ENCODE results near the gene HDAC3.

Gene HDAC3

DNA sequence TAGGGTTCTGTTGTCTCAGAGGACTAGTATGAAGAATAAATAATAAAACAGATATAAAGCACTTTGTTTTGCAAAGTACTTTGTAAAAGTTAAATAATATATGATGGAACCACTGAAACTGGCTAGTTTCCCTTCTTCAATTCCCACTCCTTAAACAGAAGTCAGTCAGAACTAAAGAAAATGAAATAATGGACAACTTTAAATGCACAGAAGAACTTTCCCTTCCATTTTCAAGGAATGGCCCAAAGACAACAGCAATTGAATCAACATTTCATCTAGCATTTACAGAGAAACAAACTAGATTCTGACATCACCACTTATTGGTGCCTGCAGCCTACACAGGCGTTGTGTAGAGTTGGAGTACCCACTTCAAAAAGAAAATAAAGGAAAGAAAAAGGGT is 34.0 kb downstream of the HDAC3 start:
- Histone ChIP-seq H3K9ac (ENCODE audit: low read length in 2 of 2) (no peak overlapping the region), H3K4me3 (ENCODE audit: low read length in 2 of 2) (no peak overlapping the region), H3K4me1 (ENCODE audit: control insufficient read depth, insufficient read depth, low read length) (peaks cover 9% of the 10 kb centered on the region), H3K27me3 (ENCODE audit: control insufficient read depth in 1 of 2, insufficient read depth in 2 of 2, low read length in 2 of 2) (no peaks in the 10 kb centered on the region), H3K27ac (ENCODE audit: low read length) (no peak overlapping the region), H3K36me3 (ENCODE audit: control insufficient read depth in 2 of 2, insufficient read depth in 2 of 2, low read length in 2 of 2) (no peaks in the 10 kb centered on the region), H3K9me3 (ENCODE audit: control insufficient read depth in 2 of 2, low read length in 2 of 2) (no peaks in the 10 kb centered on the region)

DNA sequence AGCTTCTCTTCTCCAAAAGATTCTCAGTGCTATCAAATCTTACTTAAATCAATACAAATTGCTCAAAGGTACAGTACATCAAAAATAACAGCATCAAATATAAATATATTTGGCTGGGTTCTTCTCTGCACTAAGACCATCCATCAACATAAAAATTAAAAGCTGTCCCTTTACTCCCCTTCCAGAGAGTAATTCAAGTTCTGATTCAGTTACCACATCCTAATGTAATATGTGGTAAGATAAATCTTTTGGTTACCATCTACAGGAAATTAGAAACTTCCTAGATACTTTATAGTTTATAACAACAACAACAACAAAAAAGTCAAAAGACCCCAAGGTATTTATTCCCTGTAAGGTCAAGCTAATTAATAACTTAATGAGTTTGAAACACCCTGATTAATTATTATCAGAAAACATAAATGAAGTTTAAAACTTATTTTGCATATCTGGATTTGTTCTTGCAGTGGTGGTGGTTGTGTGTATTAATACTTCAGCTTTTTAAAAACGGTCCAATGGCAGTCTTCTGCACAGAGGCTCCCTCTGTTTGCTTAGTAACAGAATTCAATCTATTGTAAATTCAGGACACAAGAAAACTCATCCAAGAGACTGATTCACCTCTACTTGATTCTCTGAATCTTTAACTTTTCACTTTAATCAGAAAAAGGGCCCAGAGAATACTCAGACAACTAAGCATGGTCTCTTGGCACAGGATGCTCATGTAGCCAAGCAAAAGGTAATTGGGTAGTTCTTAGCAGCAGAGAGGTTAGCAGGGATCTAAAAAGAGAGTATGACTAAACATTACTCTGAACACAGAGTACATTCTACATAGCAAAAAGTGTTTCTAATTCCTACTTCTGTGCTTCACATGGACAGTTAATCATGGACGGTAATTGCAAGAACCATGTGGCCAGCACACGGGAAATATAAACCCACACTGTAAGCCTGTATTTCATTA is 38.0 kb downstream of the HDAC3 start:
- Histone ChIP-seq H3K4me1 (ENCODE audit: control insufficient read depth, insufficient read depth, low read length) (peaks cover 6% of the 10 kb centered on the region), H3K27me3 (ENCODE audit: control insufficient read depth in 1 of 2, insufficient read depth in 2 of 2, low read length in 2 of 2) (no peaks in the 10 kb centered on the region), H3K9ac (ENCODE audit: low read length in 2 of 2) (peak overlapping the region in 1 of 2 donors; percentile 29), H3K9me3 (ENCODE audit: control insufficient read depth in 2 of 2, low read length in 2 of 2) (no peaks in the 10 kb centered on the region), H3K36me3 (ENCODE audit: control insufficient read depth in 2 of 2, insufficient read depth in 2 of 2, low read length in 2 of 2) (no peaks in the 10 kb centered on the region), H3K4me3 (ENCODE audit: low read length in 2 of 2) (no peak overlapping the region), H3K27ac (ENCODE audit: low read length) (peak overlapping the region; percentile 58)

DNA sequence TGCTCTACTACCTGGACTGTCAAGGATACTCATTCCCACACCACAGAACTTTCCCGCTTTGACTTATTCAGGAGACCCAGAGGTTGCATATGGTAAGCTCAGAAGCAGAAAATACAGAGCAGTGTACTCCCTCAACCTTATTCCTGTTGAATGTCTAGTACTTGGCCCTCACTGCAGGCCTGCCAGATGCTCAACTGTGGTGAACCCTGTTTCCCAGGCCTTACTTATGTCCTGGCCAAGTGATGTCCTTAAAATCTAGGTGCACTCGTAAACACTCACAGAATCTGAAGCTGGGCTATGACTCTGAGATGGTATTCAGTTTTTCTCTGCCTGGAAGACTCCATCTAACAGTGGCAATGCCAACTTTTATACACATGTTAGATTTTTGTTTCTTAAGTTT is 38.8 kb downstream of the HDAC3 start:
- no peak overlapping the region for H3K9ac ChIP-seq (ENCODE audit: low read length in 2 of 2)
- no peaks in the 10 kb centered on the region for H3K27me3 ChIP-seq (ENCODE audit: control insufficient read depth in 1 of 2, insufficient read depth in 2 of 2, low read length in 2 of 2)
- H3K36me3 ChIP-seq (ENCODE audit: control insufficient read depth in 2 of 2, insufficient read depth in 2 of 2, low read length in 2 of 2), result no peaks in the 10 kb centered on the region
- no peak overlapping the region for H3K4me3 ChIP-seq (ENCODE audit: low read length in 2 of 2)
- no peak overlapping the region for H3K27ac ChIP-seq (ENCODE audit: low read length)
- H3K9me3 ChIP-seq (ENCODE audit: control insufficient read depth in 2 of 2, low read length in 2 of 2), result no peaks in the 10 kb centered on the region
- H3K4me1 ChIP-seq (ENCODE audit: control insufficient read depth, insufficient read depth, low read length), result peaks cover 6% of the 10 kb centered on the region

GRCh38 chr5:141597394-141597793 is 39.3 kb downstream of the HDAC3 start:
- no peak overlapping the region for H3K9ac ChIP-seq (ENCODE audit: low read length in 2 of 2)
- H3K27ac ChIP-seq (ENCODE audit: low read length), result no peak overlapping the region
- peaks cover 6% of the 10 kb centered on the region for H3K4me1 ChIP-seq (ENCODE audit: control insufficient read depth, insufficient read depth, low read length)
- H3K4me3 ChIP-seq (ENCODE audit: low read length in 2 of 2), result no peak overlapping the region
- H3K27me3 ChIP-seq (ENCODE audit: control insufficient read depth in 1 of 2, insufficient read depth in 2 of 2, low read length in 2 of 2), result no peaks in the 10 kb centered on the region
- H3K36me3 ChIP-seq (ENCODE audit: control insufficient read depth in 2 of 2, insufficient read depth in 2 of 2, low read length in 2 of 2), result no peaks in the 10 kb centered on the region
- H3K9me3 ChIP-seq (ENCODE audit: control insufficient read depth in 2 of 2, low read length in 2 of 2), result no peaks in the 10 kb centered on the region

- Histone ChIP-seq H3K4me1 (ENCODE audit: control insufficient read depth, insufficient read depth, low read length) (peaks cover 6% of the 10 kb centered on the region), H3K36me3 (ENCODE audit: control insufficient read depth in 2 of 2, insufficient read depth in 2 of 2, low read length in 2 of 2) (no peaks in the 10 kb centered on the region), H3K4me3 (ENCODE audit: low read length in 2 of 2) (no peak overlapping the region), H3K27ac (ENCODE audit: low read length) (no peak overlapping the region), H3K27me3 (ENCODE audit: control insufficient read depth in 1 of 2, insufficient read depth in 2 of 2, low read length in 2 of 2) (no peaks in the 10 kb centered on the region), H3K9ac (ENCODE audit: low read length in 2 of 2) (no peak overlapping the region), H3K9me3 (ENCODE audit: control insufficient read depth in 2 of 2, low read length in 2 of 2) (no peaks in the 10 kb centered on the region)
Observed at GRCh38 chr5:141596867-141597266, 39.8 kb downstream of the HDAC3 start.

DNA sequence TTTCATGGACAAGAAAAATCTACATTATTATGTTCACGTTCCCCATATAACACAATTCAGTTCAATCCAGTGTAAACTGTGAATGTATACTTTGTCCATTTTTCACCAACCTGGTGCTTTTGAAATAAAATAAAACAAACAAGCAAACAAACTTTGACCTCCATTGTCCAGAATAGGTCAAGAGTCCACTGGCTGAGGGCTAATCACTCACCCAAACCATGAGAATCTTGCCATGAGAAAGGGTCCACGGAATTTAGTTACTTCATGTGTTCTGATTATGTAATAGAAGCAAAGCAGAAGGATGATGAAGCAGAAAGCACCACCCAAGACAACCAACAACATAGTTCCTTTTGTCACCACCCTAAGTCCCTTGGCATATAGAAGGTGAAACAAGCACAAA is 46.5 kb downstream of the HDAC3 start:
- Histone ChIP-seq H3K9me3 (ENCODE audit: control insufficient read depth in 2 of 2, low read length in 2 of 2) (no peaks in the 10 kb centered on the region), H3K9ac (ENCODE audit: low read length in 2 of 2) (no peak overlapping the region), H3K27ac (ENCODE audit: low read length) (no peak overlapping the region), H3K4me1 (ENCODE audit: control insufficient read depth, insufficient read depth, low read length) (no peaks in the 10 kb centered on the region), H3K36me3 (ENCODE audit: control insufficient read depth in 2 of 2, insufficient read depth in 2 of 2, low read length in 2 of 2) (peaks cover 8% of the 10 kb centered on the region in 2 donors), H3K27me3 (ENCODE audit: control insufficient read depth in 1 of 2, insufficient read depth in 2 of 2, low read length in 2 of 2) (no peaks in the 10 kb centered on the region), H3K4me3 (ENCODE audit: low read length in 2 of 2) (no peak overlapping the region)

- Histone ChIP-seq H3K4me1 (ENCODE audit: control insufficient read depth, insufficient read depth, low read length) (no peaks in the 10 kb centered on the region), H3K27ac (ENCODE audit: low read length) (no peak overlapping the region), H3K9me3 (ENCODE audit: control insufficient read depth in 2 of 2, low read length in 2 of 2) (no peaks in the 10 kb centered on the region), H3K9ac (ENCODE audit: low read length in 2 of 2) (no peak overlapping the region), H3K27me3 (ENCODE audit: control insufficient read depth in 1 of 2, insufficient read depth in 2 of 2, low read length in 2 of 2) (no peaks in the 10 kb centered on the region), H3K36me3 (ENCODE audit: control insufficient read depth in 2 of 2, insufficient read depth in 2 of 2, low read length in 2 of 2) (peaks cover 8 to 24% of the 10 kb centered on the region in 2 donors), H3K4me3 (ENCODE audit: low read length in 2 of 2) (no peak overlapping the region)
Observed at GRCh38 chr5:141586246-141586645, 50.4 kb downstream of the HDAC3 start.

DNA sequence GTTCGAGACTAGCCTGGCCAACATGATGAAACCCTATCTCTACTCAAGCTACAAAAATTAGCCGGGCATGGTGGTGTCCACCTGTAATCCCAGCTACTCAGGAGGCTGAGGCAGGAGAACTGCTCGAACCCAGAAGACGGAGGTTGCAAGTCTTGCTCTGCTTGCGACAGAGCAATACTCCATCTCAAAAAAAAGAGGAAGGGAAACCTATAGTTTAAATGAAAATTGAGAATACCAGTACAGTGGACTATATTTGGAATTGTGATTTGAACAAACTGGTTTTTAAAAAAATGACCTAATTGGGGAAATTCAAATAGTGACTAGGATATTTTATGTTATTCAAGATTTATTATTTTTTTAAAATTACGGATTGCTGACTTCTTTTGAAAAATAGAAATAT is 51.1 kb downstream of the HDAC3 start:
- no peak overlapping the region for H3K27ac ChIP-seq (ENCODE audit: low read length)
- peaks cover 12 to 27% of the 10 kb centered on the region in 2 donors for H3K36me3 ChIP-seq (ENCODE audit: control insufficient read depth in 2 of 2, insufficient read depth in 2 of 2, low read length in 2 of 2)
- no peaks in the 10 kb centered on the region for H3K27me3 ChIP-seq (ENCODE audit: control insufficient read depth in 1 of 2, insufficient read depth in 2 of 2, low read length in 2 of 2)
- H3K9me3 ChIP-seq (ENCODE audit: control insufficient read depth in 2 of 2, low read length in 2 of 2), result no peaks in the 10 kb centered on the region
- H3K4me1 ChIP-seq (ENCODE audit: control insufficient read depth, insufficient read depth, low read length), result no peaks in the 10 kb centered on the region
- H3K4me3 ChIP-seq (ENCODE audit: low read length in 2 of 2), result no peak overlapping the region
- no peak overlapping the region for H3K9ac ChIP-seq (ENCODE audit: low read length in 2 of 2)

DNA sequence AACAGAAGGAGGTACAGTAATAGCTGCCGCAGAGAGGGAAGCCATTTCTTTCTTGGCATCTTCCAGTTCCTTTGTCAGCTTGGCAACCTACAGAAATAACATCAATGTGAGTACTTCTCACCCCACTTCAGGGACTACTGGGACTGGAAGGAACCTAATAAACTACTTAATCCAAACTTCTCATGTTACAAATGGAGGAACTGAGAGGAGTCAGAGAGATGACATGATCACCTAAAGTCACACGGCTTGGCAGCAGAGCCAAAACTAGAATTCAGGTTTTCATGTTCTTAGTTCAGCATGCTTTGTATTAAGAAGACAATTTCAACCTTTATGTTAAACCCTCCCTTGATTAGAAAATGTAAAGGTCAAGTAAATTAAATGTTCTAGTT is 62.5 kb downstream of the HDAC3 start:
- Histone ChIP-seq H3K9ac (ENCODE audit: low read length in 2 of 2) (no peak overlapping the region), H3K9me3 (ENCODE audit: control insufficient read depth in 2 of 2, low read length in 2 of 2) (no peaks in the 10 kb centered on the region), H3K36me3 (ENCODE audit: control insufficient read depth in 2 of 2, insufficient read depth in 2 of 2, low read length in 2 of 2) (peaks cover 27 to 39% of the 10 kb centered on the region in 2 donors), H3K27ac (ENCODE audit: low read length) (no peak overlapping the region), H3K4me3 (ENCODE audit: low read length in 2 of 2) (no peak overlapping the region), H3K27me3 (ENCODE audit: control insufficient read depth in 1 of 2, insufficient read depth in 2 of 2, low read length in 2 of 2) (no peaks in the 10 kb centered on the region), H3K4me1 (ENCODE audit: control insufficient read depth, insufficient read depth, low read length) (no peaks in the 10 kb centered on the region)

- no peak overlapping the region for H3K27ac ChIP-seq (ENCODE audit: low read length)
- H3K36me3 ChIP-seq (ENCODE audit: control insufficient read depth in 2 of 2, insufficient read depth in 2 of 2, low read length in 2 of 2), result peaks cover 27 to 37% of the 10 kb centered on the region in 2 donors
- H3K4me1 ChIP-seq (ENCODE audit: control insufficient read depth, insufficient read depth, low read length), result no peaks in the 10 kb centered on the region
- no peak overlapping the region for H3K4me3 ChIP-seq (ENCODE audit: low read length in 2 of 2)
- H3K9ac ChIP-seq (ENCODE audit: low read length in 2 of 2), result no peak overlapping the region
- no peaks in the 10 kb centered on the region for H3K9me3 ChIP-seq (ENCODE audit: control insufficient read depth in 2 of 2, low read length in 2 of 2)
- H3K27me3 ChIP-seq (ENCODE audit: control insufficient read depth in 1 of 2, insufficient read depth in 2 of 2, low read length in 2 of 2), result no peaks in the 10 kb centered on the region
Observed at GRCh38 chr5:141573489-141574121, 63.0 kb downstream of the HDAC3 start.
